HG02970 (cell line): ENCODE measurements around the gene CEP162.
A peak's percentile ranks its signal among the peaks of the same experiment; 100 is the strongest.
"Not testable (repeated sequence)": the region's sequence is repeated elsewhere in the genome, so short reads cannot be mapped to it uniquely, and the experiment has no call there.

Source experiments
- ATAC-seq: cut with Tn5 transposase; IDR thresholded peaks from one replicate; pipeline ENCODE4 v1.9.1; 2021; ENCODE audit warnings: mild to moderate bottlenecking, moderate library complexity, moderate number of reproducible peaks; ENCODE audit not compliant: unreplicated experiment, low FRiP score

CEP162 gene

DNA sequence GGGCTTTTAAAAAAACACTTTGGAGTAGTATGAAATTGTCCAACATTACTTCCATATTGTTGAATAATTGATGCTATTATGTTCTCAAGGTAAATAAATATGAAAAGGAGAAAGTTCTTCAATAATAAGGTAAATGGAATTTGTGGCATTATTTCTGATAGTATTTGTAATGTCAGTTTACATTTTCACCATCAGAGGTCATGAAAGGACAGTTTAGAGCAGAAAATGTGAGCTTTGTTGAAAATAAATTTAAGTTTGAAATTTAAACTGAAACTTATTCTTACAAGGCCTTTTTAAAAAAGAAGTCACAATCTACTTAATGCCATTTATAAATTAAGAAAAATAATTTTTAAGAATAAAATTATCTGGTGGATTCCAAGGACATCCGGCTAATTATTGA is 15.8 kb upstream of the CEP162 start:
- no peak for ATAC-seq

DNA sequence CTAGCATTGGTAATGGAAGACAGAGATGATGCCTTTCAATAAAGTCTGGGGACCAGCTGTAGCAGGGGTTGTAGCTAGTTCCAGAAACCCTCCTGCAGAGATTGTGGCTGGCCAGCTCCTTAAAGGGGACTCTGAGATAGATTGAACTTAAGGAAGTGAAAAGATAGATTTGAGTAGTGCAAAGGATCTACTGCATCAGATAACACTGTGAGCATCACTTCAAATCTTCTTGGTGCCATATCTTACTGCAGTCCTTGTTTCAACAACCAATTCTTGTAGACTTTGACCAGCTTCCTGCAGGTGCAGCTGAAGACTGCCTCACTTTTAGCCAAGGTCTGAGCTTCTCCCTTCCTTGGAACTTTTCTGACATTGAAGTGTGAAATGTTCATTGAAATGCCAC is 14.8 kb upstream of the CEP162 start:
- ATAC-seq: no peak

DNA sequence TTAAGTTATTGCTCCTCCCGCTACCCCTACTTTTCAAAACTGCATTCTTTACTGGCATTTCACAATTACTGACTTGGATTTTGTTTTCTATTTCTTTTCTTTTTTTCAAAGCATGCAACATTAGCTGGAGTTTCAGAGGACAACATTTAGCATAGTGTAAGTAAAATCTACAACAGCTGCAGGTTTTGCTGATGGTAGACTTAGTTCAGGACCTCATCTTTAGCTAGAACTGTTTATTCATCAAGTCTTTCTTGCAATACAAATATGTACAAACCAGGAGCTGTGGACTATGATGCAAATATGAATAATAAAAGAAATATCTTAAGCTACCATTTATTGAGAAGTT is 728 bp upstream of the CEP162 start:
- ATAC-seq: no peak

DNA sequence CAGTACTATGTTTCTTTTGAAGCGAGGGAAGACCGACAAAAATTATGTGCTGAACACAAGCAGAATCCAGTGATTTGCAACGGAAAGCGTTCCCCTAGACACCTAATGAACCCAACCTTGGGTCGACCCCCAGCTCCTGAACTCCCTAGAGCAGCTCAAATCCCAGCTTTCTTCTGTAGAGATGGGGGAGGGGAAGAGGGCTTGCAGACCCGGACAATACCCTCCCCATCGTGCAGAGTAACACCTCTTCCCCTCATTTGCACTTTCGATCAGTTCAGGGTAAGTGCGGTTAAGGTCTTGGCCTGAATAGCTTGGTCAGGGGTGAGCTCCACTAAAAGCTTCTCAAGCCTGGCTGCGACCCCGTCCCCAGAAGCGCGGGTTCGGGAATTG is 404 bp downstream of the CEP162 start:
- no peak for ATAC-seq

DNA sequence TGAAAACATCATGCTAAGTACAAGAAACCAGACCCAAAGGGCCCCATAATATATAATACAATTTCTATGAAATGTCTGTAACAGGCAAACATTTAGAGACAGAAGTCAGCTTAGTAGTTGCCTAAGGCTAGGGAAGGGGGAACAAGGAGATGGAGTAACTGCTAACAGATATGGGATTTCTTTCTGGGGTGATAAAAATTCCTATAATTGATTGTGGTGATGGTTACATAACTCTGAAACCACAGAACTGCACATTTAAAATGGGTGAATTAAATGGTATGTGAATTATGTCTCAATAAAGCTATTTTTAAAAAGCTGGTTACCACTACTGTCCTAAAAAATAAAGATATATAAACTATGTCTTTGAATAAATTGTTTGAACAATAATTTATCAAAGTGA is 3.2 kb downstream of the CEP162 start:
- ATAC-seq: no peak

DNA sequence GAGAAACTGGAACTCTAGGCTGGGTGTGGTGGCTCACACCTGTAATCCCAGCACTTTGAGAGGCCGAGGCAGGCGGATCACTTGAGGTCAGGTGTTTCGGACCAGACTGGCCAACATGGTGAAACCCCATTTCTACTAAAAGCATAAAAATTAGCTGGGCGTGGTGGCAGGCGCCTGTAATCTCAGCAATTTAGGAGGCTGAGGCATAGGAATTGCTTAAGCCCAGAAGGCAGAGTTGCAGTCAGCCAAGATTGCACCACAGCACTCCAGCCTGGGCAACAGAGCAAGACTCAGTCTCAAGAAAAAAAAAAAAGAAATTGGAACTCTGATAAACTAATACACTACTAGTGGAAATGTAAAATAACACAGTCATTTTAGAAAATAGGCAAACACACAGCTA is 3.8 kb downstream of the CEP162 start:
- not testable (repeated sequence) for ATAC-seq

DNA sequence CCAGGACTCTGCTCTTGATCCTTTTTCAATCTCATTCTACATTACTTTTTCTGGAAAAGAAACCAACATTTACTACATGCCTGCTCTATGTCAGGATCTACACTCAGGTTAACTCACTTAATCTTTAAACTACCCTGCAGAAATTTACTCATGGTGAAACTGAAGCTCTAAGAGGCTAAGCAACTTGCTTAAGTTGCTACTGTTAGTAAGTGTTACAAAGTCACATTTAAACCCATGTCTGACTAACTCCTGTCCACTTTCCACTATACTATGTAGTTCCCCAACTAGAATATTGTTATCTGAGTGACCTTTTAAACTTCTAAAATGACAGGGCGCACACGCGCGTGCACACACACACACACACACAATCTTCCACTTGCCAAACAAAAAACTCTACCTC is 5.0 kb downstream of the CEP162 start:
- ATAC-seq: peak; percentile 38

DNA sequence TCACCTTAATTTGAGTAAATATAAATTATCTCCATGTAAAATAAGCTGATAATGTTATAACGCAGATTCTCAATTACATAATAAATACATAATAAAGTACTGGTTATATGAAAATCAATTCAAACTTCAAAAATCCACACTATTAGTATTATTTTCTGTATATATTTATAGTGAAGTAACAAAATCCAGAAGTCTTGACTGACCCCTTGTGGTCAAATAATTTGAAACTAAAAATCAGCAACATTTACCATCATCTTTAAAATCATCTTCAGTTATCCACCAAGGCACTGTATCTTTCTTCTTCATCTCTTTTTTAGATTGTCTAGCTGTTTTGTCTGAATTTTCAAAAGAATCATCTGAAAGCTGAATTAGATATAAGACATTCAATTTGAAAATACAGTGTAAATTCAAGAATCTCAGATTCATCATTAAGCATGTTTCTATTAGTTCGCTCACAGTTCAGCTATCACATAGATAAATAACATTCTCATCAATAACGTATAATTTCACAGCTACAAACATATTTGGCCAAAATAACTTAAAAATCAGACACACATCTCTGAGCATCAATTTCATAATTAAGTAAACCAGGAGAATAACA is 6.5 kb downstream of the CEP162 start:
- no peak for ATAC-seq

DNA sequence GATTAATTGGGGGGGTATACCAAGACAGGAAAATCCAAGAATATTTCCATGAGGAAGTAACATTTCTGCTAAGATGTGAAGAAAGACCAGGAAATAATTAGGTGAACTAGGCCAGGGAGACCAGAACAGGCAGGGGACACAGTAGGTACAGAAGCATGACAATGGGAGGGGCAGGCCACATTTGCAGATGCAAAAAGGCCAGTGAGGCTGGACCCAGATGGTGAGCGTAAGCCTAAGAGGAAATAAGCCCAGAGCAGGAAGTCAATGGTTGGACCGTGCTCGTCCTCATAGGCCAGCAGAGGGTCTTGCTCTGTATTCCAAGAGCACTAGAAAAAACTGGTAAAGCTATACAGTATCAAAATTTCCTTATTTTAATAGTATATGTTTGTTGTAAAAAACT is 9.4 kb downstream of the CEP162 start:
- no peak for ATAC-seq

DNA sequence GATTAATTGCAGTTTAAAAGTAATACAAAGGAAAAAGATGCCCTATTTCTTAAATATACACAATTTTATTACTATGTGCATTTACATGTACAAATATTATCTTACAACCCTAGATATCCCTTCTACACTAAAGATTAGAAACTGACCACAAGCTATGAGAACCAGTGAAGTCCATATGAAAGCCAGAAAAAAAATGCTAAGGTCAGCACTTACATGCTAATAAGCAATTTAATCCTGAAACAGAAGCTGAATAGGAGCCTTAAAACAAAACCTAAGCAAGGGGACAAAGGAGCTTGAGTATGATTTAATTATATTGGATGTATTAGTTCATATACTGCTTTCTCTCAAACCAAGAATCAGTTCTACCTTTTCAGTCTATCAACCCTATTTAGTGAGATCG is 14.2 kb downstream of the CEP162 start:
- ATAC-seq: no peak

DNA sequence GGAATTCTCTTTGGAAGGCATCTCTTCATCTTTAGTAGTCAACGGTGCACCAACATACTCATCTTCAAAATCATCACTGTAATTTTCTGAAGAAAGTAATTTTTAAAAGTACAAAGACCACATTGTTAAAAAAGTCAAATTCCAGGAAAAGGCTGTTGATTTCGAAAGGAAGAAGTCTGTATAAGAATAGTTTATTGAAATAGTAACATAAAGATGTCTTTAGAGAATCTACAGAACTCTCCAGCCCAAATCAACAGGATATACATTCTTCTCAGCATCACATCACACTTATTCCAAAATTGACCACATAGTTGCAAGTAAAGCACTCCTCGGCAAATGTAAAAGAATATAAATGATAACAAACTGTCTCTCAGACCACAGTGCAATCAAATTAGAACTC is 23.4 kb downstream of the CEP162 start:
- ATAC-seq: no peak

DNA sequence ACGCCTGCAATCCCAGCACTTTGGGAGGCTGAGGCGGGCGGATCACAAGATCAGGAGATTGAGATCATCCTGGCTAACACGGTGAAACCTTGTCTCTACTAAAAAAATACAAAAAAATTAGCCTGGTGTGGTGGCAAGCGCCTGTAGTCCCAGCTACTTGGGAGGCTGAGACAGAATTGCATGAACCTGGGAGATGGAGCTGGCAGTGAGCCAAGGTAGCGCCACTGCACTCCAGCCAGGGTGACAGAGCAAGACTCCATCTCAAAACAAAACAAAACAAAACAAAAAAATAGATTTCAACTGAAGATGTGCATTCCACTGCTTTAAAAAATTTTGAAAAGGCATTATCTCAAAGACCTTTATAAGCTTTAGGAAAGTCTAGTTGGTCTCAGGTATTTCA is 27.5 kb downstream of the CEP162 start:
- not testable (repeated sequence) for ATAC-seq

DNA sequence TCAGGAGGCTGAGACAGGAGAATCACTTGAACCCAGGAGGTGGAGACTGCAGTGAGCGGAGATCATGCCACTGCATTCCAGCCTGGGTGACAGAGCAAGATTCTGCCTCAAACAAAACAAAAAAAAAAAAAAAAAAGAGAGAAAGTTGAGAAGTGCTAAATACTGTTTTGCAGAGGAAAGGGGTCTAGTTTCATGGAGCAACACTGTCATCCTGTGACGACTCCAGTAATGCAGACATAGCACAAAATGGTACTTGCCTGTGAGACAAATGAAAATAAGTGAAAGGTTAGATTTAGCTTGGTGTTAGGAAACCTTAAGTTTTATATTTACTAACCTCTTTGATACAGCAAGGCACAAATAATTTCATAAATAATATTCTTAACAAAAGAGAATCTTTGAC is 29.7 kb downstream of the CEP162 start:
- ATAC-seq: no peak

DNA sequence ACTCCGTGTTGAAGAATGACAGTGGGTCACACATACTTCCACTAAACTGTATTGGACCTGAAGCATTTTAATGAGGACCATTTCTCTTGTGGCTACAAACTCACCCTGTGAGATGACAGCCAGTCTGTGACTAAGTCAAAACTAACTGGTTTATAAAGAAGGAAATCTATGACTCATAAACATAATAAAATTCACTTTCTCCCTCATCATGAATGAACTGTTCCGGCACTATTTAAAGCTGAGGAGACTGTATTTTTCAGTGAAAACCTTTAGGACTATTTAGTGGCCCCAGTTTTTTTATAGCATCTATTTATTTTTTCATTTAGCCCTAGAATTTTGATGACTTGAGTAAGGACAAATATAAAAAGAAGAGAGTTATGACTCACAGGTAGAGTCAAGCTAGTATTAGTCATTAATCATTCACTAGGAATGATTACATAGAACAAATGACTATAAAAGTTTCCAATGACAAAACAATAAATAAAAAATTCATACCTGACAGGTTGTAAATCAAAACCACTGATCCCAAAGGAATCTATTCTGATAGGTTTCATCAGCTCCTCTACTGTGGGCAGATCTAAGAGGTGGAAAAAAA is 34.2 kb downstream of the CEP162 start:
- ATAC-seq: no peak

DNA sequence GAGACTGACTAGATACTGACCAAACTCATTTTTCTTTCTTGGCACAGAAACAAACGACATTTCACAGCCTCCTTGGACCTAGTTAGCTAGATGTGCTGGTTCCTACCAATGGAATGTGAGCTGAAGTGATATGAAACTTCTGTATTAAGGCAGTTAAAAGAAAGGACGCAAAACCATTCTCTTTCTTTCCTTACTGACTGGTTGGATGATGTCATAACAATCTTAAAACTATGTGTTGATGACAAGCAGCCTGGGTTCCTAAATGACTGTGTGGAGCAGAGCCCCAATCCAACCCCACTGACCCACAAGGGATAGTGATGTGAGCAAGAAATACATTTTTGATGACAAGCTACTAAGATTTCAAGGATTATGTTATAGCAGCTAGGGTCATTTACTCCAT is 35.6 kb downstream of the CEP162 start:
- no peak for ATAC-seq

DNA sequence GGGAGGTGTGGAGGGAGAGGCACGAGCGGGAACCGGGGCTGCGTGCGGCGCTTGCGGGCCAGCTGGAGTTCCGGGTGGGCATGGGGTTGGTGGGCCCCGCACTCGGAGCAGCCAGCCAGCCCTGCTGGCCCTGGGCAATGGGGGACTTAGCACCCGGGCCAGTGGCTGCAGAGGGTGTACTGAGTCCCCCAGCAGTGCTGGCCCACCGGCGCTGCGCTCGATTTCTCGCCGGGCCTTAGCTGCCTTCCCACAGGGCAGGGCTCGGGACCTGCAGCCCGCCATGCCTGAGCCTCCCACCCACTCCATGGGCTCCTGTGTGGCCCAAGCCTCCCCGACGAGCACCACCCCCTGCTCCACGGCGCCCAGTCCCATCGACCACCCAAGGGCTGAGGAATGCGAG is 38.1 kb downstream of the CEP162 start:
- ATAC-seq: not testable (repeated sequence)

DNA sequence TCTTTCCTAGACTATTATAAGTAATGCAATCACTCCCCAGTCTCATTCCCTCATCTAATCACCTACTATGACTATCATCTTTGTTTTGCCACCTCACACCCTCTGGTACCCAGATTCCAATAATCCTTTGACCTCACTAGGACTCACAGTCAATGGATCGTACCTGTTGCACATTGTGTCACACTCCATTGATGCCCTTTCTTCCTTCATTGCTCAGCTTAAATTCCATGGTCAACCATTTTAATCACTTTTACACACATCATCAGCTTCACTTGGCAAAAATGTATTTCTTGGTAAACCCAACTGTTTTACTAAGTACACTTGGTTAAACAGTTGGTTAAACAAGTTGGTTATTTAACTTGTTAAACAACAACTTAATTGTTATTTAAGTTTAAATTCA is 44.0 kb downstream of the CEP162 start:
- no peak for ATAC-seq

DNA sequence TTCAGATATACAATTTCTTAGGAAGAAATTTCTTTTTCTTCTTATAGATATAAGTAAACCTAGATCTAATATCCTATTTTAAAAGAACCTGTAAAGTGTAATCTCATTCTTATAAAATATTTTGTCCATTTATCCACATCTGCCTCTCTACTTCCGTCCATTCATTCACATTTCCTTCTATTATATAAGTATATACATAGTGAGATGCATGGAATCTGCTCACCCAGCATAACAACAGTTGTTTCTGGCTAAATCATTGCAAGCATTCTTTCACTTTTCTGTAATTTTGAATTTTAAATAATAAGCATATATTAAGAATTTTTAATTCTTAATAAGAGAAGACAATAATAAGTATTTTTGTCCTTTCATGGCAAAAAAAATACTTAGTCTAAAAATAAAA is 45.4 kb downstream of the CEP162 start:
- no peak for ATAC-seq

DNA sequence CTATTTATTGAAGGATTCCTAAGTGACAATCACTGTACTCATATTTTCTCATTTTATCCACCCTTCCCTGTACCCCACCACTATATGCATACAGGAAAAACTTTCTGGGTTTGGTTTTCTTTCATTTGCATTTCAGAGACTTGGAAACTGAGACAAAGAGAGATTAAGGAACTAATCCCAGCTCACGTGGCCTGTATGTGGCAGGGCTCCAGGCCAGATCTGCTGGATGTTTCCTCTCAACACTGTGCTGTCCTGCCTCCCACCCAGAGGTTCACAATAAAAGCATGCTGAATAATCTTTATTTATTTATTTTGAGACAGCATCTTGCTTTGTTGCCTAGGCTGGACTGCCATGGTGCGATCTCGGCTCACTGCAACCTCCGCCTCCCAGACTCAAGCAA is 50.2 kb downstream of the CEP162 start:
- no peak for ATAC-seq

DNA sequence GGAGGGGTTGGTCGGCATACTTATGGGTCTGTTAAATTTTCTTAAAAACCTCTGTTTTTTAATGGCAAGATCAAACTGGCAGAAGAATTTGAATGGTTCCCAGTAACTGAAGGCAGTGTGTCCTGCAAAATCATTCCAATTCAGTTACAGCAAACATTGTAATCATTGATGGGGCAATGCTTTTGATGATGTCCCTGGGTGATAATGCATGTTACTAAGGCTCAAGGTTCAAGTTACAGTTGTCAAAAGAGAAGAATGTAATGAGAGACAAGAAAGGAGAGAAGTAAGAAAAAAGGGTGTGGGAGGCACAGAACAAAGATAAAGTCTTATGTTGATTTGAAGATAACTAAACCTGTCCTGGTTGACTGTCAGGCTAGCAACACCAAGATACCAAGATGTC is 54.9 kb downstream of the CEP162 start:
- no peak for ATAC-seq

DNA sequence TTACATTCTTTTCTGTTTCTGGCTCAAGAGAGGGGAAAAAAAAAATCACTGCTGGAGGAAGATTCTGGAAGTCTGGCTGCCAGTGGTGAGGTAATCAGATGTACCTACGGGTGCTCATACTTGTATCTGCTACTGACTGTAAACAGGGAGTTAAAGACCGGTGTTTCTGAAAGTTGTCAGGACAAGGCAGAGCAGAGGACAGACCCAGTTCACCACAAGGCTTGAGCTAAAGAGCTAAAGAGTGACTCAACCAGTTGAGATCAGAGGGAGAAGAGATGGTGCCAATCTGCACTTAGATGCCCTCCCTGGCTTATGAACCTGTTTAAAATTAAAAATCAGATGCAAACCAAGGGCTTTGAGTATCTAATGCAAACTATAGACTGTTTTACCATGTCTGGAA is 55.4 kb downstream of the CEP162 start:
- ATAC-seq: no peak

DNA sequence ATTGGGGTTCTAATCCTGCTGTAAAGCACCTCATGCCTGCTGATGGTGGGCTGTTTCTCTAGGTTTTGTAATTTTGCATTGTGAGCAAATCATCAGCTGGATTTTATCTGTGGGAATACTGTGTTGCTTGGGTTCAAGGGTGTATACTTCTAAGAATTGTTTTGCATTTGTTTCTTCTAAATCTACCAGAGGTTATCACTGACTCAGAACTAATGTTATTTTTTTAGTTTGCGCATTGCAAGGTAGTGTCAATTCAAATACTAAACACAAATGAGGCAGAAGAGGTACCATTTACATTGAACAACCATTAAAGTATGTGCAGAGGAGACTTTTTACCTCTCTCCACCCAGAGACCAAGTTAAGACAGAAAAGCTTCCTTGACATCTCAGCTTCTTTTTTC is 60.0 kb downstream of the CEP162 start:
- no peak for ATAC-seq

DNA sequence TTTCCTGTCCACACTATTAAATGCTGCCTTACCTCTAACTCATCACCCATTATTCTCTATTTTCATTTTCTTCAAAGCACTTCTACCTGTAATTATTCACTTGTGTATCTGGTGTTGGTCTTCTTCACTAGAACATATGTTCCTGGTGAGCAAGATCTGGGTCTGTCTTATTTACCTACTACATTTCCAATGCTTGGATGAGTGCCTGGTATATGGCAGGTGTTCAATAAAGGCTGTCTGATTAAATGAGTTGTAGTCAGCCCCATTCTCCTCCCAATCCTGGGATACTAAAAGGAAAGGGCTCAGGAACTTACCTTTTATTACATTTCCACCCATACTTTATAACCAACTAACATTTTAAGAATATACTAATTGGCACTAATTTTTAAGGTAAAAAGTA is 61.0 kb downstream of the CEP162 start:
- ATAC-seq: no peak
